ENCODE measurements around the gene FBXO24. TPM values are rescaled to one million over a fixed set of nuclear protein-coding genes. Genes with fewer than 3 reads are reported as not detected.

FBXO24 gene
- total and polyA plus RNA-seq, 9 of the 15 experiments (the other 6 are each of a cell fraction or from before 2014, with no cell fraction given), result 0.17 to 0.95 (median 0.50) TPM

GRCh38 chr7:100640517-100641440 lies 54.7 kb downstream of the FBXO24 start (continued):
- TF ChIP-seq RERE (CRISPR knock-in tag; IDR thresholded peaks at IDR 0.05; ENCODE audit: borderline replicate concordance), result peak; percentile 49; the same call in 1 of the 2 replicates
- TF ChIP-seq ZNF699 (CRISPR knock-in tag; IDR thresholded peaks at IDR 0.05; ENCODE audit: insufficient replicate concordance), result no peak
- peak; percentile 86; the same call in 1 of the 2 replicates for TF ChIP-seq NR1H2 (CRISPR knock-in tag; IDR thresholded peaks at IDR 0.05)
- TF ChIP-seq ZNF561 (CRISPR knock-in tag; conservative IDR thresholded peaks at IDR 0.05), result no peak
- peak; percentile 32; the same call in 1 of the 2 replicates for TF ChIP-seq HDAC2 (IDR thresholded peaks at IDR 0.05)
- no peak for TF ChIP-seq AFF1 (IDR thresholded peaks at IDR 0.05; ENCODE audit: low read depth in 1 of 2, partially characterized antibody in 2 of 2)
- no peak for TF ChIP-seq ZBTB5 (IDR thresholded peaks at IDR 0.05)
- no peak for TF ChIP-seq ZNF121 (CRISPR knock-in tag; conservative IDR thresholded peaks at IDR 0.05)
- TF ChIP-seq ATF6 (CRISPR knock-in tag; IDR thresholded peaks at IDR 0.05), result no peak; the same call in 1 of the 2 replicates
- no peak; the same call in 1 of the 2 replicates for TF ChIP-seq FOXP1 (CRISPR knock-in tag; IDR thresholded peaks at IDR 0.05)
- TF ChIP-seq ZBTB17 (CRISPR knock-in tag; IDR thresholded peaks at IDR 0.05), result peak; percentile 67; the same call in 1 of the 2 replicates
- TF ChIP-seq RCOR1 (IDR thresholded peaks at IDR 0.05; ENCODE audit: borderline replicate concordance in 1 of 2, low read depth in 2 of 2, low read length in 2 of 2), result no peak
